ENCODE data around the gene DNM1. TPM values are rescaled to one million over a fixed set of nuclear protein-coding genes. Genes with fewer than 3 reads are reported as not detected.

DNM1 gene
- polyA plus RNA-seq, 1 of the 3 experiments (the other 2 are of a cell fraction), result 35.7 TPM

DNA sequence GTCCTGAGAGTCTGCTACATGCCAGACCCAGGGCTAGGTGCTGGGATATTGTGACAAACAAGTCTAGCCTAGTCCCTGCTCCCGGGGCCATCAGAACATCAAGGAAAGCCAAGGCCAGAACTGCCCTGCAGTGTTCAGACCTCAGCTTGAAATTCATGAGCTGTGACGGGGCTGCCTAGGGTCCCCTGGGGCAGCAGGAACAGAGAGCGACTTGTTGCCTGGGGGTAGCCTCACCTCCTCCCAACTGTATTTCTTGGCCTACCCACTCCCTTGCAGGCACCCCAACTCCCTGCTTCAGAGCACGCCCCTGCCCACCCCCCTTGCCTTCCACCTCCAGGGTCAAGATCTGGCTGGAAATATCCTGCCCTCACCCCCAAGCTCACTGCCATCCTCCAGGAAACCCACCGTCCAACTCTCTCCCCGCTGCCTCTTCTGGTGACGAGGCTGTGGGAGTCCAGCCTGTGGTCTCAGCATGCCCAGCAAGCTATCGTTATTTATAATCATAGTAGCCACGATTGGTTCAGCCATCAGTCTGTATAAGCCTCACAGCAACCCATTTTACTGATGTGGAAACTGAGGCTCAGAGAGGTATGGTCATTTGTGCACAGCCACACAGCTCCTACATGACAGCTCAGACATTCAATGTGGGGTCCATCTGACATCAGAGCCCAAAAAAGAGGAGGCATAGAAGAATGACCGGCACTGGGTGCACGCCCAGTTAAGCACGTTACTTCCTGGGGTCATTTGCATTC is 10.7 kb downstream of the DNM1 start:
- Histone ChIP-seq H3K36me3 (replicated peaks in 1 of 2; ENCODE audit: control insufficient read depth in 1 of 2, insufficient read depth in 2 of 2, low read length in 1 of 2) (no peaks in the 10 kb centered on the region), H3K4me2 (no peak overlapping the region), H3K9me2 (no peaks in the 10 kb centered on the region), H3F3A (replicated peaks; ENCODE audit: insufficient read depth) (peaks cover 16% of the 10 kb centered on the region), H3K4me3 (ENCODE audit: low read depth in 2 of 2, low read length in 1 of 2) (no peak overlapping the region), H3K79me2 (ENCODE audit: insufficient read depth) (no peaks in the 10 kb centered on the region), H3K27me3 (ENCODE audit: insufficient read depth) (no peaks in the 10 kb centered on the region), H3K9ac (no peak overlapping the region), H2AFZ (ENCODE audit: low read depth) (no peak overlapping the region), H3K9me3 (no peaks in the 10 kb centered on the region), H3K4me1 (ENCODE audit: control insufficient read depth in 1 of 2, insufficient read depth in 2 of 2, low read depth in 1 of 2, low read length in 1 of 2) (peaks cover 18 to 24% of the 10 kb centered on the region in 2 experiments; a peak in 3 of 4 replicates), H4K20me1 (ENCODE audit: insufficient read depth) (no peaks in the 10 kb centered on the region), H3K27ac (ENCODE audit: low read depth in 2 of 2, low read length in 1 of 2) (no peak overlapping the region; a peak in 1 of 4 replicates)
- TF ChIP-seq FOSL2 (IDR thresholded peaks at IDR 0.05; ENCODE audit: borderline replicate concordance, low read depth) (no peak), GABPA (IDR thresholded peaks at IDR 0.05; ENCODE audit: low read depth) (no peak), FOXJ3 (CRISPR knock-in tag; IDR thresholded peaks at IDR 0.05) (no peak), MXI1 (IDR thresholded peaks at IDR 0.05; ENCODE audit: low read depth, low read length) (no peak), RFX5 (IDR thresholded peaks at IDR 0.05; ENCODE audit: low read length) (no peak), TAF1 (IDR thresholded peaks at IDR 0.05; ENCODE audit: borderline replicate concordance, low read depth, low read length) (no peak), FOXM1 (IDR thresholded peaks at IDR 0.05; ENCODE audit: low read depth) (no peak), RXRA (IDR thresholded peaks at IDR 0.05; ENCODE audit: borderline replicate concordance, low read depth) (no peak), SIN3A (IDR thresholded peaks at IDR 0.05; ENCODE audit: borderline replicate concordance, low read depth, low read length) (no peak), CHD2 (IDR thresholded peaks at IDR 0.05; ENCODE audit: low read length, partially characterized antibody) (no peak)
- TF ChIP-seq, protein P1, sequence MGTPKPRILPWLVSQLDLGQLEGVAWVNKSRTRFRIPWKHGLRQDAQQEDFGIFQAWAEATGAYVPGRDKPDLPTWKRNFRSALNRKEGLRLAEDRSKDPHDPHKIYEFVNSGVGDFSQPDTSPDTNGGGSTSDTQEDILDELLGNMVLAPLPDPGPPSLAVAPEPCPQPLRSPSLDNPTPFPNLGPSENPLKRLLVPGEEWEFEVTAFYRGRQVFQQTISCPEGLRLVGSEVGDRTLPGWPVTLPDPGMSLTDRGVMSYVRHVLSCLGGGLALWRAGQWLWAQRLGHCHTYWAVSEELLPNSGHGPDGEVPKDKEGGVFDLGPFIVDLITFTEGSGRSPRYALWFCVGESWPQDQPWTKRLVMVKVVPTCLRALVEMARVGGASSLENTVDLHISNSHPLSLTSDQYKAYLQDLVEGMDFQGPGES (IDR thresholded peaks at IDR 0.05; ENCODE audit: low read depth, low read length), result no peak
- TF ChIP-seq, protein P2, sequence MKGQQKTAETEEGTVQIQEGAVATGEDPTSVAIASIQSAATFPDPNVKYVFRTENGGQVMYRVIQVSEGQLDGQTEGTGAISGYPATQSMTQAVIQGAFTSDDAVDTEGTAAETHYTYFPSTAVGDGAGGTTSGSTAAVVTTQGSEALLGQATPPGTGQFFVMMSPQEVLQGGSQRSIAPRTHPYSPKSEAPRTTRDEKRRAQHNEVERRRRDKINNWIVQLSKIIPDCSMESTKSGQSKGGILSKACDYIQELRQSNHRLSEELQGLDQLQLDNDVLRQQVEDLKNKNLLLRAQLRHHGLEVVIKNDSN (IDR thresholded peaks at IDR 0.05; ENCODE audit: borderline replicate concordance, low read depth), result no peak
- TF ChIP-seq, protein P3, sequence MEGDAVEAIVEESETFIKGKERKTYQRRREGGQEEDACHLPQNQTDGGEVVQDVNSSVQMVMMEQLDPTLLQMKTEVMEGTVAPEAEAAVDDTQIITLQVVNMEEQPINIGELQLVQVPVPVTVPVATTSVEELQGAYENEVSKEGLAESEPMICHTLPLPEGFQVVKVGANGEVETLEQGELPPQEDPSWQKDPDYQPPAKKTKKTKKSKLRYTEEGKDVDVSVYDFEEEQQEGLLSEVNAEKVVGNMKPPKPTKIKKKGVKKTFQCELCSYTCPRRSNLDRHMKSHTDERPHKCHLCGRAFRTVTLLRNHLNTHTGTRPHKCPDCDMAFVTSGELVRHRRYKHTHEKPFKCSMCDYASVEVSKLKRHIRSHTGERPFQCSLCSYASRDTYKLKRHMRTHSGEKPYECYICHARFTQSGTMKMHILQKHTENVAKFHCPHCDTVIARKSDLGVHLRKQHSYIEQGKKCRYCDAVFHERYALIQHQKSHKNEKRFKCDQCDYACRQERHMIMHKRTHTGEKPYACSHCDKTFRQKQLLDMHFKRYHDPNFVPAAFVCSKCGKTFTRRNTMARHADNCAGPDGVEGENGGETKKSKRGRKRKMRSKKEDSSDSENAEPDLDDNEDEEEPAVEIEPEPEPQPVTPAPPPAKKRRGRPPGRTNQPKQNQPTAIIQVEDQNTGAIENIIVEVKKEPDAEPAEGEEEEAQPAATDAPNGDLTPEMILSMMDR (IDR thresholded peaks at IDR 0.05), result no peak
- TF ChIP-seq, protein P4, sequence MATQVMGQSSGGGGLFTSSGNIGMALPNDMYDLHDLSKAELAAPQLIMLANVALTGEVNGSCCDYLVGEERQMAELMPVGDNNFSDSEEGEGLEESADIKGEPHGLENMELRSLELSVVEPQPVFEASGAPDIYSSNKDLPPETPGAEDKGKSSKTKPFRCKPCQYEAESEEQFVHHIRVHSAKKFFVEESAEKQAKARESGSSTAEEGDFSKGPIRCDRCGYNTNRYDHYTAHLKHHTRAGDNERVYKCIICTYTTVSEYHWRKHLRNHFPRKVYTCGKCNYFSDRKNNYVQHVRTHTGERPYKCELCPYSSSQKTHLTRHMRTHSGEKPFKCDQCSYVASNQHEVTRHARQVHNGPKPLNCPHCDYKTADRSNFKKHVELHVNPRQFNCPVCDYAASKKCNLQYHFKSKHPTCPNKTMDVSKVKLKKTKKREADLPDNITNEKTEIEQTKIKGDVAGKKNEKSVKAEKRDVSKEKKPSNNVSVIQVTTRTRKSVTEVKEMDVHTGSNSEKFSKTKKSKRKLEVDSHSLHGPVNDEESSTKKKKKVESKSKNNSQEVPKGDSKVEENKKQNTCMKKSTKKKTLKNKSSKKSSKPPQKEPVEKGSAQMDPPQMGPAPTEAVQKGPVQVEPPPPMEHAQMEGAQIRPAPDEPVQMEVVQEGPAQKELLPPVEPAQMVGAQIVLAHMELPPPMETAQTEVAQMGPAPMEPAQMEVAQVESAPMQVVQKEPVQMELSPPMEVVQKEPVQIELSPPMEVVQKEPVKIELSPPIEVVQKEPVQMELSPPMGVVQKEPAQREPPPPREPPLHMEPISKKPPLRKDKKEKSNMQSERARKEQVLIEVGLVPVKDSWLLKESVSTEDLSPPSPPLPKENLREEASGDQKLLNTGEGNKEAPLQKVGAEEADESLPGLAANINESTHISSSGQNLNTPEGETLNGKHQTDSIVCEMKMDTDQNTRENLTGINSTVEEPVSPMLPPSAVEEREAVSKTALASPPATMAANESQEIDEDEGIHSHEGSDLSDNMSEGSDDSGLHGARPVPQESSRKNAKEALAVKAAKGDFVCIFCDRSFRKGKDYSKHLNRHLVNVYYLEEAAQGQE (IDR thresholded peaks at IDR 0.05; ENCODE audit: low read depth, low read length), result no peak
- TF ChIP-seq, protein P5, sequence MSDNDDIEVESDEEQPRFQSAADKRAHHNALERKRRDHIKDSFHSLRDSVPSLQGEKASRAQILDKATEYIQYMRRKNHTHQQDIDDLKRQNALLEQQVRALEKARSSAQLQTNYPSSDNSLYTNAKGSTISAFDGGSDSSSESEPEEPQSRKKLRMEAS (IDR thresholded peaks at IDR 0.05; ENCODE audit: low read depth), result no peak
- TF ChIP-seq, protein P6, sequence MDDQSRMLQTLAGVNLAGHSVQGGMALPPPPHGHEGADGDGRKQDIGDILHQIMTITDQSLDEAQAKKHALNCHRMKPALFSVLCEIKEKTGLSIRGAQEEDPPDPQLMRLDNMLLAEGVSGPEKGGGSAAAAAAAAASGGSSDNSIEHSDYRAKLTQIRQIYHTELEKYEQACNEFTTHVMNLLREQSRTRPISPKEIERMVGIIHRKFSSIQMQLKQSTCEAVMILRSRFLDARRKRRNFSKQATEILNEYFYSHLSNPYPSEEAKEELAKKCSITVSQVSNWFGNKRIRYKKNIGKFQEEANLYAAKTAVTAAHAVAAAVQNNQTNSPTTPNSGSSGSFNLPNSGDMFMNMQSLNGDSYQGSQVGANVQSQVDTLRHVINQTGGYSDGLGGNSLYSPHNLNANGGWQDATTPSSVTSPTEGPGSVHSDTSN (IDR thresholded peaks at IDR 0.05), result no peak
- WGBS (ENCODE audit: low lambda C conversion rate), result 94% methylated on average over 11 of the region's 12 CpGs
- POLR2A ChIA-PET, result no interaction called here
- DNase-seq, result no peak
- CTCF ChIA-PET, result interaction anchor here (1.6 to 1.7 kb wide), 2 partner anchors 10 to 21 kb away, joined by 4 to 8 read pairs; partner anchors contain the start of gene DNM1

Measured in SK-N-SH (cell line).